OCI-M2 (cell line): ENCODE data around the gene LPP.

Experiments
- DNase-seq: peaks from one replicate; lab custom pipeline; 2025; ENCODE audit not compliant: unreplicated experiment; lab: John Stamatoyannopoulos, UW

LPP gene

GRCh38 chr3:188728371-188728896, 574.5 kb downstream of the LPP start:
- DNase-seq: no peak

GRCh38 chr3:188729422-188729821, 575.5 kb downstream of the LPP start:
- DNase-seq: no peak

- DNase-seq: no peak
Observed at GRCh38 chr3:188734395-188734794, 580.4 kb downstream of the LPP start.

GRCh38 chr3:188739511-188739910, 585.6 kb downstream of the LPP start:
- DNase-seq: no peak

- DNase-seq: no peak
Observed at GRCh38 chr3:188740010-188740409, 586.1 kb downstream of the LPP start.

- no peak for DNase-seq
Observed at GRCh38 chr3:188742755-188743550, 589.0 kb downstream of the LPP start.

GRCh38 chr3:188744166-188744565, 590.2 kb downstream of the LPP start:
- DNase-seq: no peak

GRCh38 chr3:188745031-188745430, 591.1 kb downstream of the LPP start:
- DNase-seq: no peak

GRCh38 chr3:188746291-188746783, 592.4 kb downstream of the LPP start:
- no peak for DNase-seq

GRCh38 chr3:188747489-188747888, 593.5 kb downstream of the LPP start:
- DNase-seq: no peak

- no peak for DNase-seq
Observed at GRCh38 chr3:188749010-188749617, 595.2 kb downstream of the LPP start.

- no peak for DNase-seq
Observed at GRCh38 chr3:188749830-188750229, 595.9 kb downstream of the LPP start.

- no peak for DNase-seq
Observed at GRCh38 chr3:188750617-188751016, 596.7 kb downstream of the LPP start.

GRCh38 chr3:188752850-188753249, 598.9 kb downstream of the LPP start:
- no peak for DNase-seq

GRCh38 chr3:188754267-188754666, 600.3 kb downstream of the LPP start:
- no peak for DNase-seq

- no peak for DNase-seq
Observed at GRCh38 chr3:188756241-188756640, 602.3 kb downstream of the LPP start.

GRCh38 chr3:188759336-188760005, 605.5 kb downstream of the LPP start:
- DNase-seq: no peak

GRCh38 chr3:188760408-188760807, 606.5 kb downstream of the LPP start:
- no peak for DNase-seq

GRCh38 chr3:188761439-188761838, 607.5 kb downstream of the LPP start:
- DNase-seq: no peak

- DNase-seq: no peak
Observed at GRCh38 chr3:188761964-188762363, 608.0 kb downstream of the LPP start.

GRCh38 chr3:188764609-188765008, 610.7 kb downstream of the LPP start:
- no peak for DNase-seq

- DNase-seq: no peak
Observed at GRCh38 chr3:188769831-188770230, 615.9 kb downstream of the LPP start.
